Caco-2 (cell line): ENCODE measurements around the gene SGMS1. TPM values are rescaled to one million over a fixed set of nuclear protein-coding genes. Genes with fewer than 3 reads are reported as not detected.
A peak's percentile ranks its signal among the peaks of the same experiment; 100 is the strongest.

Experiments used
- BruUV-seq: library from RNA; stranded (reverse); fragments of 400-500 nt; replicated peaks from 2 replicates; lab custom pipeline; 2021; lab: Mats Ljungman, UMichigan
- CTCF ChIA-PET: fragments of 300-600 bp; sonication (Branson Sonifier 250); formaldehyde crosslinking; loops from one replicate; lab custom pipeline; 2022; ENCODE audit warnings: antibody characterized with exemption; lab: Charles Lee
- POLR2A ChIA-PET: fragments of 300-600 bp; sonication (Branson Sonifier 250); formaldehyde crosslinking; loops from one replicate; lab custom pipeline; 2022; ENCODE audit warnings: antibody characterized with exemption; lab: Charles Lee
- DNase-seq, 2 experiments: peaks; one replicate each; pipeline versions ENCODE4 v3.0.0 to v3.0.0-alpha.2; 2020 to 2022
- H3K27me3 ChIP-seq: replicated peaks from 2 replicates; pipeline ENCODE4 v1.6.0; 2011; ENCODE audit warnings: low read length; ENCODE audit not compliant: control insufficient read depth, insufficient read depth
- H3K36me3 ChIP-seq: 2 replicates; pipeline ENCODE4 v1.5.1; 2011; ENCODE audit warnings: low read length; ENCODE audit not compliant: control insufficient read depth, insufficient read depth
- H3K4me1 ChIP-seq: fragments of 250-450 bp; sonication (Bioruptor Pico); 2 replicates; pipeline ENCODE4 v1.5.1; 2020; ENCODE audit warnings: mild to moderate bottlenecking
- H3K4me3 ChIP-seq: 2 replicates; pipeline ENCODE4 v1.5.1; 2011; ENCODE audit warnings: low read depth, mild to moderate bottlenecking, control low read depth, low read length
- H3K9me3 ChIP-seq: fragments of 250-450 bp; sonication (Bioruptor Pico); 2 replicates; pipeline ENCODE4 v1.5.1; 2020; ENCODE audit warnings: mild to moderate bottlenecking, moderate library complexity
- H3K27ac Mint-ChIP-seq: one replicate; pipeline ENCODE4 v1.8.0; 2022; ENCODE audit warnings: mixed read lengths; ENCODE audit not compliant: unreplicated experiment
- H3K27me3 Mint-ChIP-seq: one replicate; pipeline ENCODE4 v1.8.0; 2022; ENCODE audit warnings: mixed read lengths; ENCODE audit not compliant: insufficient read depth, unreplicated experiment
- H3K36me3 Mint-ChIP-seq: one replicate; pipeline ENCODE4 v1.8.0; 2022; ENCODE audit warnings: mild to moderate bottlenecking, mixed read lengths; ENCODE audit not compliant: insufficient read depth, unreplicated experiment
- H3K4me1 Mint-ChIP-seq: one replicate; pipeline ENCODE4 v1.8.0; 2022; ENCODE audit warnings: low read depth, mixed read lengths; ENCODE audit not compliant: unreplicated experiment
- H3K4me3 Mint-ChIP-seq: one replicate; pipeline ENCODE4 v1.8.0; 2022; ENCODE audit warnings: mild to moderate bottlenecking, moderate library complexity, mixed read lengths; ENCODE audit not compliant: unreplicated experiment
- H3K9me3 Mint-ChIP-seq: one replicate; pipeline ENCODE4 v1.8.0; 2022; ENCODE audit warnings: mixed read lengths; ENCODE audit not compliant: unreplicated experiment
- intact Hi-C: fragments of 100-400 bp; cut with micrococcal nuclease; formaldehyde crosslinking; loops from one replicate; pipeline ENCODE4 v1.10.0; 2022; ENCODE audit not compliant: unreplicated experiment
- total RNA-seq: library from RNA; stranded (reverse); gene quantifications from 2 replicates; pipeline ENCODE4 v1.2.3, GENCODE V29; 2022
- TF ChIP-seq, protein P1 (sequence below), 2 experiments: fragments of 200-600 bp in 1 of 2; IDR thresholded peaks; 1 replicate in 1 of 2; 2 replicates in 1 of 2; pipeline versions ENCODE4 v1.5.1 to v1.8.0; 2011 to 2022; ENCODE audit warnings: antibody characterized with exemption in 1 of 2, control low read depth in 1 of 2, inconsistent platforms in 1 of 2, low read depth in 1 of 2, low read length in 1 of 2, mild to moderate bottlenecking in 1 of 2, moderate library complexity in 1 of 2; ENCODE audit not compliant: insufficient read depth in 1 of 2, severe bottlenecking in 1 of 2, unreplicated experiment in 1 of 2

SGMS1 gene
- total RNA-seq, 1 experiment from 2014 or later = 30.5 TPM

DNA sequence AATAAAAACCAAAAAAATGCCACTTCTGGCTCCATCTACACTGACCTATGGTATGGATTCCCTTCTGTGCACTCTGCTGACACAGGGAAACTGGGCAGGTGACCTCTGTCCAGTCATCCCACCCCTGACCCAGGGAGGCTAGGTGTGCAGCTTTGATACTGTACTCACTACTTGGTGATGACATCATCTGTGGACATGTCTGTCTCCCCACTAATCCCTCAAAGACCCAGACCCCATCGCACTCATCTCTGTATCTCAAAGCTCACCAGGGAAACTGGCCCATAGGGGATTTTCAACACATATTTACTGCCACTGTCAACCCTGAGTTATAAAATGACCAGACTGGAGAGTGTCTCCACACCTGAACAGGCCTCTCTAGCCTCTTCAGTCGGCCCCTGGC lies 10.6 kb downstream of the SGMS1 start:
- H3K9me3 Mint-ChIP-seq = no peaks in the 10 kb centered on the region
- ChIA-PET POLR2A (no interaction called here), CTCF (interaction anchor here (0.7 to 2.0 kb wide), 4 partner anchors 9 to 366 kb away, joined by 3 to 10 read pairs (median 4); no protein-coding TSS in a partner anchor)
- H3K36me3 Mint-ChIP-seq = no peaks in the 10 kb centered on the region
- no TSS peak for BruUV-seq
- peak in 1 of 2 experiments; percentile 29 for DNase-seq
- no peaks in the 10 kb centered on the region for H3K27me3 Mint-ChIP-seq
- Histone ChIP-seq H3K4me1 (peaks cover 17% of the 10 kb centered on the region), H3K9me3 (no peaks in the 10 kb centered on the region), H3K27me3 (no peaks in the 10 kb centered on the region), H3K36me3 (no peaks in the 10 kb centered on the region), H3K4me3 (no peak overlapping the region)
- no peak overlapping the region for H3K4me3 Mint-ChIP-seq
- intact Hi-C loops = loop anchor here (1.0 kb wide), 2 partner anchors 8 to 9 kb away; no protein-coding TSS in a partner anchor
- TF ChIP-seq, protein P1, sequence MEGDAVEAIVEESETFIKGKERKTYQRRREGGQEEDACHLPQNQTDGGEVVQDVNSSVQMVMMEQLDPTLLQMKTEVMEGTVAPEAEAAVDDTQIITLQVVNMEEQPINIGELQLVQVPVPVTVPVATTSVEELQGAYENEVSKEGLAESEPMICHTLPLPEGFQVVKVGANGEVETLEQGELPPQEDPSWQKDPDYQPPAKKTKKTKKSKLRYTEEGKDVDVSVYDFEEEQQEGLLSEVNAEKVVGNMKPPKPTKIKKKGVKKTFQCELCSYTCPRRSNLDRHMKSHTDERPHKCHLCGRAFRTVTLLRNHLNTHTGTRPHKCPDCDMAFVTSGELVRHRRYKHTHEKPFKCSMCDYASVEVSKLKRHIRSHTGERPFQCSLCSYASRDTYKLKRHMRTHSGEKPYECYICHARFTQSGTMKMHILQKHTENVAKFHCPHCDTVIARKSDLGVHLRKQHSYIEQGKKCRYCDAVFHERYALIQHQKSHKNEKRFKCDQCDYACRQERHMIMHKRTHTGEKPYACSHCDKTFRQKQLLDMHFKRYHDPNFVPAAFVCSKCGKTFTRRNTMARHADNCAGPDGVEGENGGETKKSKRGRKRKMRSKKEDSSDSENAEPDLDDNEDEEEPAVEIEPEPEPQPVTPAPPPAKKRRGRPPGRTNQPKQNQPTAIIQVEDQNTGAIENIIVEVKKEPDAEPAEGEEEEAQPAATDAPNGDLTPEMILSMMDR (IDR thresholded peaks at IDR 0.05; ENCODE audit: insufficient read depth in 1 of 2, low read depth in 1 of 2, low read length in 1 of 2, severe bottlenecking in 1 of 2, unreplicated experiment in 1 of 2) = no peak
- peak overlapping the region; percentile 4 for H3K27ac Mint-ChIP-seq
- H3K4me1 Mint-ChIP-seq = peaks cover 23% of the 10 kb centered on the region

DNA sequence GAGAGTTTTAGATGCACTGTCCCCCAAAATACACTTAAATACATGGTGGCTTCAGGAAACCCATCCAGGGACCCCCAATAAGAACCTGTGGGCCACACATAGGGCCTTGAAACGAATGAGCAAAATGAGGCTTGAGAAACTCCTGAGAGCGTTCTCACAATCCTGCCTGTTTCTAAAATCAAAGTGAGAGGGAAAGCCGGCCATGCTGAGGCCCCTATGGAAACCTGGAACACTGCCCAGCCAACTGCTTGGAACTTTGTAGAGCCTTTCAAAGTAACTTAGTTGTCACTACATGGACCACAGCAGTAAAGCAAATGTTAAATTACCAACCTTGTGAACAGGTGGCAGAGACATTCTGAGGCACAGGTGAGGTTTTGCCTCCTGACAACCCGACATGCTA lies 13.4 kb downstream of the SGMS1 start:
- TF ChIP-seq, protein P1 (IDR thresholded peaks at IDR 0.05; ENCODE audit: insufficient read depth in 1 of 2, low read depth in 1 of 2, low read length in 1 of 2, severe bottlenecking in 1 of 2, unreplicated experiment in 1 of 2) = no peak
- H3K27me3 Mint-ChIP-seq = no peaks in the 10 kb centered on the region
- DNase-seq = no peak
- POLR2A ChIA-PET = no interaction called here
- Histone ChIP-seq H3K36me3 (no peaks in the 10 kb centered on the region), H3K9me3 (no peaks in the 10 kb centered on the region), H3K27me3 (no peaks in the 10 kb centered on the region), H3K4me1 (peaks cover 32% of the 10 kb centered on the region), H3K4me3 (no peak overlapping the region)
- CTCF ChIA-PET = no interaction called here
- no TSS peak for BruUV-seq
- no peaks in the 10 kb centered on the region for H3K9me3 Mint-ChIP-seq
- H3K4me1 Mint-ChIP-seq = peaks cover 38% of the 10 kb centered on the region
- intact Hi-C loops = no loop called here
- H3K27ac Mint-ChIP-seq = no peak overlapping the region
- H3K4me3 Mint-ChIP-seq = no peak overlapping the region
- H3K36me3 Mint-ChIP-seq = no peaks in the 10 kb centered on the region

DNA sequence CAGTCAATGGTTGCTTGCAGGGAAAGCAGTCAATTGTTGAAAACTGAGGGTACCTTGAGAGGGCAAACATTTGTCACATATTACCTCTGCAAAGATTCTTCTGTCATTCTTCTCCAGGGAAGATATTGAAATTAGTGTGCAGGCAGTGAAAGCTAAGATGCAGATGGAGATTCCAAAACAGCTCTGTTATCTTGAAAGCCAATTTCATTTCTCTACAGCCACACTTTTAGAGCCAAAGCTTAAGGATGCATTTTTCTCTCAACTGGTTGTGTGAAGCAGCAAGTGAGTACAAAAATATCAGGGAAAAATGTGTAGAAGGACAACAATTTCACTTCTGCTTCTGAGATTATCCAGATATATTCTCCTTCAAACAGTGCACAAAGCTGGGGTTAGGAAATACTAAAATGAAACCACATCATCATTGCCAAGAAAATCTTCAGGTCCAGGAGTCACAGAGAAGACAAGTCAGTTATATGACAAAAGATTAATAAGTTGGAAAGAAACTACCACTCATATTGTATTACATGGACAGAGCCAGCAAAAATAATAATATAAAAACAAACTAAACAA lies 16.3 kb downstream of the SGMS1 start:
- H3K36me3 ChIP-seq = no peaks in the 10 kb centered on the region
- TF ChIP-seq, protein P1 (IDR thresholded peaks at IDR 0.05; ENCODE audit: insufficient read depth in 1 of 2, low read depth in 1 of 2, low read length in 1 of 2, severe bottlenecking in 1 of 2, unreplicated experiment in 1 of 2) = no peak
- H3K27ac Mint-ChIP-seq = no peak overlapping the region
- ChIA-PET CTCF (interaction anchor here (1.6 kb wide), 1 partner anchor 12 kb away, joined by 3 read pairs; no protein-coding TSS in a partner anchor), POLR2A (interaction anchor here (1.3 kb wide), 1 partner anchor 17 kb away, joined by 3 read pairs; no protein-coding TSS in a partner anchor)
- H3K27me3 ChIP-seq = no peaks in the 10 kb centered on the region
- H3K36me3 Mint-ChIP-seq = no peaks in the 10 kb centered on the region
- no peaks in the 10 kb centered on the region for H3K9me3 ChIP-seq
- H3K4me1 Mint-ChIP-seq = peaks cover 43% of the 10 kb centered on the region
- no peak for DNase-seq
- peaks cover 38% of the 10 kb centered on the region for H3K4me1 ChIP-seq
- no peaks in the 10 kb centered on the region for H3K9me3 Mint-ChIP-seq
- H3K27me3 Mint-ChIP-seq = no peaks in the 10 kb centered on the region
- intact Hi-C loops = no loop called here
- BruUV-seq = no TSS peak
- no peak overlapping the region for H3K4me3 ChIP-seq
- H3K4me3 Mint-ChIP-seq = no peak overlapping the region
